ENCODE measurements around the gene PIGN. TPM values are rescaled to one million over a fixed set of nuclear protein-coding genes. Genes with fewer than 3 reads are reported as not detected.

The PIGN gene
- total and polyA plus RNA-seq, 2 of the 8 experiments (the other 6 are each of a cell fraction or from before 2014, with no cell fraction given): 20.9 to 26.3 TPM

GRCh38 chr18:62177271-62177670 is 9.6 kb downstream of the PIGN start:
- H2AK5ac ChIP-seq (ENCODE audit: low read depth, low read length): no peak overlapping the region
- no peak overlapping the region for H3K14ac ChIP-seq (ENCODE audit: insufficient read length)
- FAIRE-seq: no peak
- no peak overlapping the region for H3K9ac ChIP-seq (replicated peaks in 1 of 4; ENCODE audit: extremely low read depth in 1 of 4, low read depth in 3 of 4, low read length in 3 of 4)
- no peak overlapping the region for H2BK120ac ChIP-seq (replicated peaks; ENCODE audit: low read depth, low read length)
- H3K4ac ChIP-seq (replicated peaks; ENCODE audit: insufficient read length, low read depth, low read length): no peak overlapping the region
- POLR2A ChIA-PET (ENCODE audit: partially characterized antibody): no interaction called here
- no peak overlapping the region for H2BK5ac ChIP-seq (ENCODE audit: low read depth, low read length)
- no peaks in the 10 kb centered on the region for H3K23me2 ChIP-seq (ENCODE audit: low read depth, low read length)
- no peak overlapping the region for H2BK12ac ChIP-seq (ENCODE audit: low read depth, low read length)
- H3K79me2 ChIP-seq (ENCODE audit: control insufficient read depth in 1 of 2, insufficient read depth in 2 of 2, low read length in 2 of 2): peaks cover 0 to 2% of the 10 kb centered on the region in 2 experiments; a peak in 1 of 4 replicates
- H3K23ac ChIP-seq (ENCODE audit: insufficient read length): no peak overlapping the region
- H4K20me1 ChIP-seq (replicated peaks in 1 of 2; ENCODE audit: control insufficient read depth in 1 of 2, insufficient read depth in 2 of 2, low read length in 2 of 2): peaks cover 0 to 3% of the 10 kb centered on the region in 2 experiments
- no peak overlapping the region for H2AFZ ChIP-seq (ENCODE audit: low read length)
- H4K8ac ChIP-seq (ENCODE audit: extremely low read depth, insufficient read depth, low read length): no peak overlapping the region
- no peak overlapping the region for H3K27ac ChIP-seq (ENCODE audit: low read depth, low read length)
- WGBS, 2 experiments (ENCODE audit: extremely low coverage in 1 of 2, insufficient coverage in 1 of 2, insufficient read length in 1 of 2, insufficient replicate concordance in 2 of 2, low coverage in 1 of 2, low lambda C conversion rate in 2 of 2, missing lambda C conversion rate in 1 of 2): 82% methylated on average over 3 of the region's 3 CpGs; no CpG with 5 or more reads in 1 of the 2 experiments
- no peak for DNase-seq (ENCODE audit: low read depth in 1 of 2, low spot score in 2 of 2)
- H3K79me1 ChIP-seq (ENCODE audit: low read depth, low read length): no peaks in the 10 kb centered on the region
- no peak overlapping the region for H2BK20ac ChIP-seq (ENCODE audit: low read length)
- H3K4me2 ChIP-seq (ENCODE audit: insufficient read depth in 1 of 2, low read depth in 2 of 2, low read length in 2 of 2): no peak overlapping the region
- H2BK15ac ChIP-seq (ENCODE audit: low read length): no peak overlapping the region
- H3K9me3 ChIP-seq (ENCODE audit: insufficient read depth in 2 of 2, low read depth in 1 of 2, low read length in 1 of 2): no peaks in the 10 kb centered on the region
- H4K91ac ChIP-seq (replicated peaks; ENCODE audit: insufficient read length, low read length): no peak overlapping the region
- no peaks in the 10 kb centered on the region for H3K4me1 ChIP-seq (replicated peaks in 1 of 4; ENCODE audit: control insufficient read depth in 3 of 4, insufficient read depth in 4 of 4, low read length in 3 of 4)
- CTCF ChIA-PET (ENCODE audit: partially characterized antibody): no interaction called here
- H3K27me3 ChIP-seq (replicated peaks in 1 of 4; ENCODE audit: control insufficient read depth in 3 of 4, extremely low read depth in 1 of 4, insufficient read depth in 3 of 4, low read length in 3 of 4): peaks cover 0 to 1% (median 0%) of the 10 kb centered on the region in 4 experiments; a peak in 1 of 7 replicates
- no peak overlapping the region for H3K4me3 ChIP-seq (ENCODE audit: extremely low read depth in 1 of 4, insufficient read depth in 2 of 4, low read depth in 3 of 4, low read length in 4 of 4)
- no peak overlapping the region for H3K56ac ChIP-seq (replicated peaks; ENCODE audit: insufficient read length, low read depth, low read length)
- no peak overlapping the region for H4K5ac ChIP-seq (ENCODE audit: insufficient read length, low read depth, low read length)
- no peak overlapping the region for H3K18ac ChIP-seq (ENCODE audit: extremely low read depth, low read length)
- no peaks in the 10 kb centered on the region for H3K36me3 ChIP-seq (ENCODE audit: control insufficient read depth in 2 of 4, insufficient read depth in 4 of 4, low read length in 3 of 4)
- no peak for TF ChIP-seq SUZ12 (IDR thresholded peaks at IDR 0.05; ENCODE audit: low read length)

Data from H1 (cell line).